HAP-1 (cell line): ENCODE results near the gene PEX3.
"Not testable (repeated sequence)": the region's sequence is repeated elsewhere in the genome, so short reads cannot be mapped to it uniquely, and the experiment has no call there.

ENCODE experiments used
- DNase-seq, 2 experiments: peaks; one replicate each; pipeline ENCODE4 v3.0.0-alpha.2; 2016 to 2020; ENCODE audit warnings: low spot score in 2 of 2
- H3K27me3 ChIP-seq: fragments of 250-450 bp; sonication (Bioruptor Pico); 2 replicates; pipeline ENCODE4 v1.5.1; 2020; ENCODE audit warnings: low read depth, mild to moderate bottlenecking, moderate library complexity
- H3K36me3 ChIP-seq: fragments of 250-450 bp; sonication (Bioruptor Pico); replicated peaks from 2 replicates; pipeline ENCODE4 v1.5.1; 2020; ENCODE audit warnings: mild to moderate bottlenecking
- H3K4me1 ChIP-seq: fragments of 250-450 bp; sonication (Bioruptor Pico); 2 replicates; pipeline ENCODE4 v1.5.1; 2020; ENCODE audit warnings: mild to moderate bottlenecking
- H3K4me3 ChIP-seq: fragments of 250-450 bp; sonication (Bioruptor Pico); 2 replicates; pipeline ENCODE4 v1.5.1; 2020; ENCODE audit warnings: mild to moderate bottlenecking, moderate library complexity
- H3K9me3 ChIP-seq: fragments of 250-450 bp; sonication (Bioruptor Pico); 2 replicates; pipeline ENCODE4 v1.5.1; 2020; ENCODE audit warnings: mild to moderate bottlenecking, moderate library complexity
- in situ Hi-C: fragments of 300-500 bp; cut with MboI; formaldehyde crosslinking; loops from 3 replicates; pipeline ENCODE4 v1.14.3; 2020; ENCODE audit warnings: low sequenced_read_pairs, inconsistent platforms, mixed read lengths

PEX3 gene

DNA sequence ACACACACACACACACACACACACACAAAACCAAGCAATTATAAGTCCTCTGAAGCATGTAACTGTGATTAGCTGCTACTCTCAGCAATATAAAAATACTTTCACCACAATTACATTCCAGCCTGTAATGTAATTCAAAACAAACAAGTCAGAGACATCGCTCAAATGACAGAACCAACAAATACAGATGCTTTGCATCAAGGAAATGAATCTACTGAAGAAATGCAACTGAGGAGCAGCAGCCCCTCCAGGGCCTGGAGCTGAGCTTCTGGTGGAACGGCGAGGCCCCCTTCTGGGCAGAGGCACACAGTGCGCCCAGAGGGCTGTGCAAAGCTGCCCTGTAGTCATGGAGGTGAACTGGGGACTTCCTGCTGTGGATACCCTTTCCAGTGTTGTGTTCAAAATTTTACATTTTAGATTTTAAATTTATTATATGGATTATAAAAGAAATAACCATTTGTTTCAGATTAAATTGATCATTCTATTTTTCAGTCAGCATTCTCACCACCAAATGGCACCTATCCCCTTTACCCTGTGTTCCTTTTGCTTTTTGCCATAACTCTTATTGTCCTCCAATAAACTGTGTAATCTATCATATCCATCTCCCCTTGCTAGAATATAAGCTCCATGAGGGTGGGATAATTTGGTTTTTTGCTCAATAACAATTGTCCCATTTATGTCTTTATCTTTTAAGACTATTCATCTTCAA lies 23.3 kb upstream of the PEX3 start:
- in situ Hi-C loops: no loop called here
- Histone ChIP-seq H3K4me3 (no peak overlapping the region), H3K4me1 (no peaks in the 10 kb centered on the region), H3K27me3 (no peaks in the 10 kb centered on the region), H3K9me3 (no peaks in the 10 kb centered on the region), H3K36me3 (peaks cover 16% of the 10 kb centered on the region)
- peak; percentile 49 to 81 for DNase-seq

DNA sequence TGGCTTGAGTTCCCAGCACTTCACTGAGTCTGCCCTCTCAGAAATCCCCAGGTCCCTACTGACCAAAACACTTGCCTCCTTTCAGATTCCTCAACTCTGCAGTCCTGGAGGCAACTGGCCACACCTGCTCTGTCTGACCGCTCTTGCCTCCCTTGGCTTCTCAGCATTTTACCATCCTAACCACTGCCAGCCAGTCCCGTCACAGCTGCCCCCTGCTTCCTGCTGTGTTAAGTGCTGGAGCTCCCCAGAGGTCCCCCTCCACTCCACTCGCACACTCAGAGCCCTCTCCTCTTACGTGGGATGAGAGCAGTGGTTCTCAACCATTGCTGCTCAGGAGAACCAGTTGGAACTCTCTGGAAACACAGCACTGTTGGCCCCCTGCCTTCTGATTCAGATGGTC lies 20.6 kb upstream of the PEX3 start:
- Histone ChIP-seq H3K4me3 (no peak overlapping the region), H3K27me3 (no peaks in the 10 kb centered on the region), H3K4me1 (no peaks in the 10 kb centered on the region), H3K36me3 (peaks cover 27% of the 10 kb centered on the region), H3K9me3 (no peaks in the 10 kb centered on the region)
- no peak for DNase-seq
- in situ Hi-C loops: no loop called here

GRCh38 chr6:143431226-143431625 lies 19.4 kb upstream of the PEX3 start:
- no peak for DNase-seq
- Histone ChIP-seq H3K9me3 (no peaks in the 10 kb centered on the region), H3K27me3 (no peaks in the 10 kb centered on the region), H3K36me3 (peaks cover 29% of the 10 kb centered on the region), H3K4me1 (no peaks in the 10 kb centered on the region), H3K4me3 (no peak overlapping the region)
- in situ Hi-C loops: no loop called here

GRCh38 chr6:143432588-143432987 lies 18.0 kb upstream of the PEX3 start:
- H3K4me1 ChIP-seq: no peaks in the 10 kb centered on the region
- H3K9me3 ChIP-seq: no peaks in the 10 kb centered on the region
- no peak overlapping the region for H3K4me3 ChIP-seq
- no peak for DNase-seq
- H3K36me3 ChIP-seq: peaks cover 38% of the 10 kb centered on the region
- in situ Hi-C loops: no loop called here
- no peaks in the 10 kb centered on the region for H3K27me3 ChIP-seq

DNA sequence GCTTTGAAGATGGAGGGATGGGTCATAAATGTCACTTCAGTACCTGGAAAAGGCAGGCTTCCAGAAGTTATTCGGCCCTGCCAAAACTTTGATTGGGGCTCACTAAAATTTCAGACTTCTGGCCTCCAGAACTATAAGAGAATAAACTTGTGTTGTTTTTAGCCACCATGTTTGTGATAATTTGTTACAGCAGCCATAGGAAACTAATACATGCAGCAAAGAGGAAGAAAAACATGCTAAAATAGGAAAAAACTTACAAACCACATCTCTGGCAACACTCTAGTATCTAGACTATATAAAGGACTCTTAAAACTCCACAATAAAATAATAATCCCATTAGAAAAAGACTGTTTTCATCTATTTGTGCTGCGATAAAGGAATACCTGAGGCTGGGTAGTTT lies 9.6 kb upstream of the PEX3 start:
- in situ Hi-C loops: no loop called here
- DNase-seq: no peak
- Histone ChIP-seq H3K9me3 (no peaks in the 10 kb centered on the region), H3K4me1 (no peaks in the 10 kb centered on the region), H3K36me3 (peaks cover 25% of the 10 kb centered on the region), H3K27me3 (no peaks in the 10 kb centered on the region), H3K4me3 (no peak overlapping the region)

DNA sequence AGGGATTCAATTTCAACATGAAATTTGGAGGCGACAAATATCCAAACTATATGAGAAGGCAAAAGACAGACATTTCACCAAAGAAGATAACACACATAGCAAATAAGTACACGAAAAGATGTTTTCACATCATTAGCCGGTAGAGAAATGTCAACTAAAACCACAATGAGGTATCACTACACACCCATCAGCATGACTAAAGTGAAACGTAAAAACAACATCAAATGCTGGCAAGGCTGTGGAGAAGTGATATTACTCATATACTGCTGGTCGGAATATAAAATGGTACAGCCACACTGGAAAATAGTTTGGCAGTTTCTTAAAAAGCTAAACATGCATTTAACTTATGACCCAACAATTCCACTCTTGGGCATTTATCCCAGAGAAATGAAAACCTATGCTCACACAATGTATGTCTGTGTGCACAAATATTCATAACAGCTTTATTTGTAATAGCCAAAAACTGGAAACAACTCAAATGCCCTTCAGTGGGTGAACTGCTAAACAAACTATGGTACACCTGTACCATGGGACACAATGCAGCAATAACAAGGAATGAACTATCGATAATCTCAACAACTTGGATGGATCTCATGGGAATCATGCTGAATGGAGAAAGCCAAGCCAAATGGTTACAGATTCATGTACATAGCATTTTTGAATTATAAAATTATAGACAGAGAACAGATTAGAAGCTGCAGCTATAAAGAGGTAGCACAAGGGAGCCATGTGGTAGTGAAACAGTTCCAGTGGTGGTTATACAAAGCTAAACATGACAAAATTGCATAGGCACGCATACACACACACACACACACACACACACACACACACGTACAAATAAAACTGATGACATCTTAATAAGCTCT lies 8.7 kb upstream of the PEX3 start:
- H3K36me3 ChIP-seq: peaks cover 20% of the 10 kb centered on the region
- H3K4me1 ChIP-seq: no peaks in the 10 kb centered on the region
- in situ Hi-C loops: no loop called here
- no peak overlapping the region for H3K4me3 ChIP-seq
- no peak for DNase-seq
- H3K9me3 ChIP-seq: no peaks in the 10 kb centered on the region
- no peaks in the 10 kb centered on the region for H3K27me3 ChIP-seq

DNA sequence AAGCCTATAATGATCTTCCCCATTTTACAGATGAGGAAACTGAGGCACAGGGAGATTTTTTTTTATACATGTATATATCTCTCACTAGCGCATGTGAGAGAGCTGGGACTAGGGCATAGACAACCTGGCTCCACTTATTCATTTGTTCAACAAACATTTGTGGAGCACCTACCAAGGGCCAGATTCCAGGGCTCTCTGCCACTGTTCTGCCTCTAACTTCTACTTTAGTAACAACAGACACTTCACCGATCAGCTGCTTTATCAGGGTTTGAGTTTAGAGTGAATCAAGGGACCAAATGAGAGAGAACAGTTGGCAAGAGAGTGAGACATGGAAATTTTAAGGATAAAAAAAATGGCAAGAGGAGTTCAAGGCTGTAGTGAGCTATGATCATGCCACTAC lies 7.5 kb upstream of the PEX3 start:
- H3K9me3 ChIP-seq: no peaks in the 10 kb centered on the region
- H3K36me3 ChIP-seq: peaks cover 10% of the 10 kb centered on the region
- no peaks in the 10 kb centered on the region for H3K4me1 ChIP-seq
- in situ Hi-C loops: no loop called here
- DNase-seq: no peak
- H3K27me3 ChIP-seq: no peaks in the 10 kb centered on the region
- no peak overlapping the region for H3K4me3 ChIP-seq

GRCh38 chr6:143447865-143448264 lies 2.7 kb upstream of the PEX3 start:
- DNase-seq, H3K27me3 ChIP-seq, H3K36me3 ChIP-seq, H3K4me1 ChIP-seq, in situ Hi-C loops, H3K9me3 ChIP-seq, H3K4me3 ChIP-seq: not testable (repeated sequence)

GRCh38 chr6:143449082-143449713 lies 1.4 kb upstream of the PEX3 start:
- in situ Hi-C loops: no loop called here
- Histone ChIP-seq H3K9me3 (no peaks in the 10 kb centered on the region), H3K36me3 (peaks cover under 1% of the 10 kb centered on the region), H3K4me1 (peaks cover 2% of the 10 kb centered on the region), H3K4me3 (peak overlapping the region; percentile 75), H3K27me3 (no peaks in the 10 kb centered on the region)
- DNase-seq: peak in 1 of 2 experiments; percentile 16

GRCh38 chr6:143449714-143450452 lies 722 bp upstream of the PEX3 start:
- in situ Hi-C loops: no loop called here
- no peaks in the 10 kb centered on the region for H3K9me3 ChIP-seq
- peak; percentile 6 to 31 for DNase-seq
- H3K4me3 ChIP-seq: peak overlapping the region; percentile 75
- H3K27me3 ChIP-seq: no peaks in the 10 kb centered on the region
- H3K36me3 ChIP-seq: peaks cover 3% of the 10 kb centered on the region
- peaks cover 2% of the 10 kb centered on the region for H3K4me1 ChIP-seq

GRCh38 chr6:143451531-143451930 lies 926 bp downstream of the PEX3 start:
- Histone ChIP-seq H3K4me3 (peak overlapping the region; percentile 75), H3K27me3 (no peaks in the 10 kb centered on the region), H3K36me3 (peaks cover 3% of the 10 kb centered on the region), H3K4me1 (peaks cover 2% of the 10 kb centered on the region), H3K9me3 (no peaks in the 10 kb centered on the region)
- DNase-seq: no peak
- in situ Hi-C loops: no loop called here

DNA sequence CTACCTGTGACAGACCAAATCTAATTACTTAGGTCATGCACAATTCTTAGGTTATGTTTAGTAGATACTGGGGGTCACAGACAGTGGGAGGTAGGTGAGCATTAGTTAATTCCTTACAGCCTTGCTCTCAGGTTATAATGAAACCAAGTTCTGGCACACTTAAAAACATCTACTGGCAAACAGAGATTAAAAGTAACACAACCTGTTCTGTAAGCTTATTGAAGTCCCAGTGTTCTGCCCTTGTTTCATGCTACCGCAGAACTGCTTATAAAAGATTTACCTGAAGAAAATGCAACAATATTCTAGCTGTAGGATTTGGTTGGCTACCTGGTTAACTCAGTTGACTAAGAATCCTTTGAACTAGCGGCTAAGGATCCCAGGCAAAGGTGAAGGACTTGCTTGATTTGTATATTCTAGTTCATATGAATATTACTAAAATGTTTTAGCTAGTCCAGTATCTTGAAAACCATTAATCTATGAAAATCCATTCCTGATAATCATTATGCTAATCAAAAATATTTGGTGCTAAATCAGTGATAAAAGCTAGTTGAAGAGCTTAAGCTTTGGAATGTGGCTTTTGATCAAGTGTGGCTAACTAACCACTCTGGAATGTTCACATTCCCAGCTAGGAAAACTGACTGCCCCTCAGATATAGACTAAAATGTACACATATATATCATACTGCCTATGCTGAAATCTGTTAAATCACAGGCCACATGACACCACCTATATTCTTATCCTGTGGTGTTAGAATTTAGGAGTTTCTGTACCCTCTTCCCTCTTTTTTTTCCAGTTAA lies 7.2 kb downstream of the PEX3 start:
- Histone ChIP-seq H3K27me3 (no peaks in the 10 kb centered on the region), H3K36me3 (peaks cover 3% of the 10 kb centered on the region), H3K9me3 (no peaks in the 10 kb centered on the region), H3K4me3 (no peak overlapping the region), H3K4me1 (no peaks in the 10 kb centered on the region)
- no peak for DNase-seq
- in situ Hi-C loops: no loop called here

DNA sequence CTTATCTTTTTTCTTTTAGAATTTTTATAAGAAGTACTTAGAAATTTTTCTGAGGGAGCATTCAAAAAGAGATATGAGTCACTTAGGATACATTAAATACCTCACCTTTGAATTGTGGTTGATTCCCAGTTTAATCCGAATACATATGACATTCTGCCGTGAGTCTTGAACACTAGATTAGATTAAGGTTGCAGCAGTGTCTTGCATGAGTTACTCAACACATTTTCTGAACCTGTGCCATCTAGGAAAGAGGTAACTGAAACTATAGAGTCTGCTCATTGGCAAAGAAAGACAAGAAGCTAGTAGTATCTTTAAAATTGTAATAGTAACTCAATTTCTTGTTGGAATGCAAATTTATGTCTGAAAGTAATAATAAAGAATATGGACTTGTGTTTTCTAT lies 14.9 kb downstream of the PEX3 start:
- DNase-seq: no peak
- Histone ChIP-seq H3K4me3 (no peak overlapping the region), H3K4me1 (no peaks in the 10 kb centered on the region), H3K9me3 (no peaks in the 10 kb centered on the region), H3K27me3 (no peaks in the 10 kb centered on the region), H3K36me3 (no peaks in the 10 kb centered on the region; the same call in 1 of the 2 replicates)
- in situ Hi-C loops: no loop called here
